ENCODE measurements around the gene POLG.
A peak's percentile ranks its signal among the peaks of the same experiment; 100 is the strongest.

The POLG gene

GRCh38 chr15:89375093-89376005 is 40.7 kb upstream of the POLG start:
- Mint-ChIP-seq H3K4me1 (peaks cover 4 to 30% of the 10 kb centered on the region in 2 donors), H3K4me3 (no peak overlapping the region), H3K9me3 (no peaks in the 10 kb centered on the region), H3K27me3 (peaks cover 67 to 90% of the 10 kb centered on the region in 2 donors), H3K36me3 (peaks cover 0 to 2% of the 10 kb centered on the region in 2 donors), H3K27ac (no peak overlapping the region)
- DNase-seq (no peak), ATAC-seq (replicated peaks) (no peak)

GRCh38 chr15:89374086-89374981 is 39.7 kb upstream of the POLG start:
- ATAC-seq (replicated peaks): no peak
- Mint-ChIP-seq H3K36me3 (peaks cover 0 to 2% of the 10 kb centered on the region in 2 donors), H3K4me3 (no peak overlapping the region), H3K27me3 (peaks cover 64 to 86% of the 10 kb centered on the region in 2 donors), H3K9me3 (no peaks in the 10 kb centered on the region), H3K4me1 (peaks cover 5 to 31% of the 10 kb centered on the region in 2 donors), H3K27ac (no peak overlapping the region)
- DNase-seq: no peak

- peaks cover 0 to under 1% of the 10 kb centered on the region in 2 donors for H3K9me3 Mint-ChIP-seq
- peak overlapping the region; percentile 66 for H3K27ac Mint-ChIP-seq
Observed at GRCh38 chr15:89372069-89372935, 37.7 kb upstream of the POLG start.

GRCh38 chr15:89371228-89372044 is 36.8 kb upstream of the POLG start:
- Mint-ChIP-seq H3K4me3 (peak overlapping the region in 1 of 2 donors; percentile 28), H3K9me3 (peaks cover 0 to 2% of the 10 kb centered on the region in 2 donors), H3K36me3 (no peaks in the 10 kb centered on the region), H3K27me3 (peaks cover 61 to 83% of the 10 kb centered on the region in 2 donors), H3K4me1 (peaks cover 15 to 37% of the 10 kb centered on the region in 2 donors), H3K27ac (no peak overlapping the region)
- DNase-seq: no peak
- ATAC-seq (replicated peaks): no peak

More at GRCh38 chr15:89372069-89372935, 37.7 kb upstream of the POLG start:
- no peak for DNase-seq
- Mint-ChIP-seq H3K4me1 (peaks cover 9 to 29% of the 10 kb centered on the region in 2 donors), H3K27me3 (peaks cover 61 to 83% of the 10 kb centered on the region in 2 donors), H3K4me3 (peak overlapping the region in 1 of 2 donors; percentile 2), H3K36me3 (no peaks in the 10 kb centered on the region)
- ATAC-seq (replicated peaks): no peak

GRCh38 chr15:89370978-89371227 is 36.3 kb upstream of the POLG start:
- peak overlapping the region; percentile 62 for H3K27ac Mint-ChIP-seq
- ATAC-seq (replicated peaks): no peak

GRCh38 chr15:89370120-89370977 is 35.7 kb upstream of the POLG start:
- Mint-ChIP-seq H3K36me3 (no peaks in the 10 kb centered on the region), H3K27me3 (peaks cover 63 to 83% of the 10 kb centered on the region in 2 donors), H3K4me3 (peak overlapping the region in 1 of 2 donors; percentile 28), H3K27ac (peak overlapping the region; percentile 62), H3K9me3 (peaks cover 0 to 2% of the 10 kb centered on the region in 2 donors), H3K4me1 (peaks cover 16 to 38% of the 10 kb centered on the region in 2 donors)
- DNase-seq (no peak), ATAC-seq (replicated peaks) (no peak)

More at GRCh38 chr15:89370978-89371227, 36.3 kb upstream of the POLG start:
- Mint-ChIP-seq H3K4me1 (peaks cover 16 to 38% of the 10 kb centered on the region in 2 donors), H3K4me3 (peak overlapping the region in 1 of 2 donors; percentile 28), H3K36me3 (no peaks in the 10 kb centered on the region), H3K27me3 (peaks cover 62 to 83% of the 10 kb centered on the region in 2 donors), H3K9me3 (peaks cover 0 to 2% of the 10 kb centered on the region in 2 donors)
- DNase-seq: no peak

- ATAC-seq (replicated peaks): no peak
- DNase-seq: no peak
- Mint-ChIP-seq H3K4me3 (no peak overlapping the region), H3K27me3 (peaks cover 69 to 83% of the 10 kb centered on the region in 2 donors), H3K36me3 (no peaks in the 10 kb centered on the region), H3K4me1 (peaks cover 17 to 38% of the 10 kb centered on the region in 2 donors), H3K27ac (no peak overlapping the region), H3K9me3 (peaks cover 0 to 2% of the 10 kb centered on the region in 2 donors)
Observed at GRCh38 chr15:89369341-89369947, 34.8 kb upstream of the POLG start.

- H3K27ac Mint-ChIP-seq: peak overlapping the region; percentile 59
- no peak for ATAC-seq (replicated peaks)
- peaks cover 18 to 38% of the 10 kb centered on the region in 2 donors for H3K4me1 Mint-ChIP-seq
- peak overlapping the region in 1 of 2 donors; percentile 6 for H3K4me3 Mint-ChIP-seq
- peaks cover 0 to 2% of the 10 kb centered on the region in 2 donors for H3K9me3 Mint-ChIP-seq
- no peak for DNase-seq
- H3K27me3 Mint-ChIP-seq: peaks cover 68 to 83% of the 10 kb centered on the region in 2 donors
- no peaks in the 10 kb centered on the region for H3K36me3 Mint-ChIP-seq
Observed at GRCh38 chr15:89368566-89369223, 34.1 kb upstream of the POLG start.

- Mint-ChIP-seq H3K4me3 (peak overlapping the region; percentile 61 to 69), H3K27ac (peak overlapping the region; percentile 81)
Observed at GRCh38 chr15:89367485-89368451, 33.1 kb upstream of the POLG start.

GRCh38 chr15:89366656-89367393 is 32.2 kb upstream of the POLG start:
- Mint-ChIP-seq H3K27ac (peak overlapping the region; percentile 81), H3K4me3 (peak overlapping the region; percentile 61 to 69), H3K36me3 (no peaks in the 10 kb centered on the region), H3K27me3 (peaks cover 77 to 85% of the 10 kb centered on the region in 2 donors), H3K9me3 (peaks cover 0 to 2% of the 10 kb centered on the region in 2 donors), H3K4me1 (peaks cover 21 to 47% of the 10 kb centered on the region in 2 donors)
- ATAC-seq (replicated peaks) (no peak), DNase-seq (no peak)

More at GRCh38 chr15:89367485-89368451, 33.1 kb upstream of the POLG start:
- no peak for ATAC-seq (replicated peaks)
- Mint-ChIP-seq H3K9me3 (peaks cover 0 to 2% of the 10 kb centered on the region in 2 donors), H3K36me3 (no peaks in the 10 kb centered on the region), H3K4me1 (peaks cover 22 to 47% of the 10 kb centered on the region in 2 donors), H3K27me3 (peaks cover 77 to 89% of the 10 kb centered on the region in 2 donors)
- no peak for DNase-seq

All from stimulated activated naive B cell treated with anti-CD40 and anti-IgM and Interleukin-4, amounts not matched to agents 10 μg/mL and 1 μg/mL and 100 μg/mL, for 72 hours (primary cell).